ENCODE measurements around the gene CLTC. TPM values are rescaled to one million over a fixed set of nuclear protein-coding genes. Genes with fewer than 3 reads are reported as not detected.

Gene CLTC
- total RNA-seq, 1 experiment from 2014 or later: 254 TPM

DNA sequence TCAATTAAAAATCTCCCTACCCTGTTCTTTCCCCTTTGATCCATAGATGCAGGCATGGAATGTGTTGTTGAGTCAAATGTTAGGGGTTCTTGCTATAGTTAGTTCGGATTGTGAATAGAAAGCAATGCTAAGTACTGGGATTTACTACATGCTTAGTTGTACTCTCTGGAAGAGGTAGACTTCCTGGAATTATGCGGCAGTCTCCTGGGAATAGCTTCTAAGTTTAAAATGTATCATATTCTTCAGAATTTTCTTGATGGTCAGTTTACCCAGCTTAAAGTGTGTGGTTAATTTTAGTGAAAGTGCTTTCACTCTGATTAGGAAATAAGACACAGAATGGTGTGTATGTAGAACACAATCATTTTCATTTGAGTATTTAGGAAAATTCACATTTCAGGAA, 3.5 kb downstream of the CLTC start:
- Histone ChIP-seq H3K4ac (ENCODE audit: low read depth, low read length) (no peak overlapping the region), H4K20me1 (ENCODE audit: control insufficient read depth, insufficient read depth, insufficient read length) (no peaks in the 10 kb centered on the region), H3K23ac (ENCODE audit: insufficient read length, low read depth, low read length) (no peak overlapping the region), H3K4me2 (ENCODE audit: insufficient read depth, insufficient read length, low read length) (no peak overlapping the region), H3K79me1 (ENCODE audit: insufficient read depth, low read depth, low read length, poor library complexity, severe bottlenecking) (no peaks in the 10 kb centered on the region), H2BK12ac (ENCODE audit: insufficient read length, low read depth, low read length) (no peak overlapping the region), H4K5ac (ENCODE audit: insufficient read length, low read depth, low read length) (no peak overlapping the region), H3K14ac (ENCODE audit: insufficient read depth, low read length) (no peak overlapping the region), H2AFZ (ENCODE audit: low read length) (no peak overlapping the region), H2BK20ac (ENCODE audit: low read depth, low read length, poor library complexity, severe bottlenecking) (no peak overlapping the region), H4K91ac (ENCODE audit: insufficient read length, low read depth, low read length) (no peak overlapping the region), H3K9ac (ENCODE audit: extremely low read depth, insufficient read length, low read length) (no peak overlapping the region), H2BK15ac (ENCODE audit: low read depth, low read length) (no peak overlapping the region), H3K18ac (ENCODE audit: insufficient read length, low read depth, low read length) (no peak overlapping the region), H3K9me3 (ENCODE audit: control insufficient read depth, low read depth, low read length) (no peaks in the 10 kb centered on the region), H4K8ac (replicated peaks; ENCODE audit: insufficient read length, low read depth, low read length) (no peak overlapping the region), H2BK5ac (ENCODE audit: insufficient read length, low read length) (no peak overlapping the region), H3T11ph (ENCODE audit: low read length) (no peak overlapping the region), H3K27me3 (ENCODE audit: insufficient read depth, low read length) (no peaks in the 10 kb centered on the region), H3K79me2 (ENCODE audit: insufficient read depth, low read length) (peaks cover 68% of the 10 kb centered on the region), H3K27ac (ENCODE audit: insufficient read length, low read depth, low read length) (no peak overlapping the region), H3K56ac (ENCODE audit: insufficient read length, low read depth, low read length) (no peak overlapping the region), H2BK120ac (ENCODE audit: low read depth, low read length, poor library complexity, severe bottlenecking) (no peak overlapping the region), H3K23me2 (ENCODE audit: insufficient read length, low read depth, low read length, poor library complexity, severe bottlenecking) (peaks cover 5% of the 10 kb centered on the region), H3K4me1 (ENCODE audit: insufficient read depth, low read length) (no peaks in the 10 kb centered on the region; the same call in 1 of the 2 replicates), H2AK5ac (ENCODE audit: insufficient read length, low read length) (no peak overlapping the region)
- no CpG with 5 or more reads among the region's 2 CpGs for WGBS (ENCODE audit: extremely low coverage, insufficient read length, low lambda C conversion rate)
- TF ChIP-seq, protein P1, sequence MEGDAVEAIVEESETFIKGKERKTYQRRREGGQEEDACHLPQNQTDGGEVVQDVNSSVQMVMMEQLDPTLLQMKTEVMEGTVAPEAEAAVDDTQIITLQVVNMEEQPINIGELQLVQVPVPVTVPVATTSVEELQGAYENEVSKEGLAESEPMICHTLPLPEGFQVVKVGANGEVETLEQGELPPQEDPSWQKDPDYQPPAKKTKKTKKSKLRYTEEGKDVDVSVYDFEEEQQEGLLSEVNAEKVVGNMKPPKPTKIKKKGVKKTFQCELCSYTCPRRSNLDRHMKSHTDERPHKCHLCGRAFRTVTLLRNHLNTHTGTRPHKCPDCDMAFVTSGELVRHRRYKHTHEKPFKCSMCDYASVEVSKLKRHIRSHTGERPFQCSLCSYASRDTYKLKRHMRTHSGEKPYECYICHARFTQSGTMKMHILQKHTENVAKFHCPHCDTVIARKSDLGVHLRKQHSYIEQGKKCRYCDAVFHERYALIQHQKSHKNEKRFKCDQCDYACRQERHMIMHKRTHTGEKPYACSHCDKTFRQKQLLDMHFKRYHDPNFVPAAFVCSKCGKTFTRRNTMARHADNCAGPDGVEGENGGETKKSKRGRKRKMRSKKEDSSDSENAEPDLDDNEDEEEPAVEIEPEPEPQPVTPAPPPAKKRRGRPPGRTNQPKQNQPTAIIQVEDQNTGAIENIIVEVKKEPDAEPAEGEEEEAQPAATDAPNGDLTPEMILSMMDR (conservative IDR thresholded peaks at IDR 0.05): no peak
- Mint-ChIP-seq H3K4me1 (peaks cover 24 to 26% of the 10 kb centered on the region in 2 experiments), H3K27ac (peak overlapping the region in 1 of 3 experiments; percentile 22; a peak in 1 of 7 replicates), H3K36me3 (ENCODE audit: insufficient read depth in 1 of 3, low read depth in 3 of 3) (peaks cover 0 to 2% (median 0%) of the 10 kb centered on the region in 3 experiments; a peak in 5 of 7 replicates), H3K4me3 (0 out of 5 replicates have a peak overlapping the region, but pooled peaks of 1 of the 2 experiments have one; percentile 15), H3K9me3 (no peaks in the 10 kb centered on the region), H3K27me3 (ENCODE audit: low read depth) (no peaks in the 10 kb centered on the region)
- DNase-seq: no peak

All from H9 (cell line).